ENCODE data around the gene LRRC8D.

LRRC8D gene

GRCh38 chr1:89815611-89816010, 5.2 kb upstream of the LRRC8D start:
- H3K4me3 ChIP-seq (replicated peaks in 1 of 2; ENCODE audit: low read depth in 2 of 2, low read length in 2 of 2) = no peak overlapping the region
- TF ChIP-seq CTCF (IDR thresholded peaks at IDR 0.05; ENCODE audit: low read depth, low read length) = no peak
- no peak for DNase-seq (ENCODE audit: low read depth in 2 of 2)

GRCh38 chr1:89816366-89816765, 4.5 kb upstream of the LRRC8D start:
- TF ChIP-seq CTCF (IDR thresholded peaks at IDR 0.05; ENCODE audit: low read depth, low read length) = no peak
- DNase-seq (ENCODE audit: low read depth in 2 of 2) = no peak

GRCh38 chr1:89821322-89822108, 683 bp downstream of the LRRC8D start:
- no peak for TF ChIP-seq CTCF (IDR thresholded peaks at IDR 0.05; ENCODE audit: low read depth, low read length)
- H3K4me3 ChIP-seq (replicated peaks in 1 of 2; ENCODE audit: low read depth in 2 of 2, low read length in 2 of 2) = peak overlapping the region; percentile 69 to 73
- peak in 1 of 2 donors; percentile 32 for DNase-seq (ENCODE audit: low read depth in 2 of 2)

More at GRCh38 chr1:89816366-89816765, 4.5 kb upstream of the LRRC8D start:
- no peak overlapping the region for H3K4me3 ChIP-seq (replicated peaks in 1 of 2; ENCODE audit: low read depth in 2 of 2, low read length in 2 of 2)

- peak overlapping the region; percentile 69 to 73 for H3K4me3 ChIP-seq (replicated peaks in 1 of 2; ENCODE audit: low read depth in 2 of 2, low read length in 2 of 2)
- no peak for DNase-seq (ENCODE audit: low read depth in 2 of 2)
- no peak for TF ChIP-seq CTCF (IDR thresholded peaks at IDR 0.05; ENCODE audit: low read depth, low read length)
These were observed 1.5 kb downstream of the LRRC8D start for GRCh38 chr1:89822109-89822962.

DNA sequence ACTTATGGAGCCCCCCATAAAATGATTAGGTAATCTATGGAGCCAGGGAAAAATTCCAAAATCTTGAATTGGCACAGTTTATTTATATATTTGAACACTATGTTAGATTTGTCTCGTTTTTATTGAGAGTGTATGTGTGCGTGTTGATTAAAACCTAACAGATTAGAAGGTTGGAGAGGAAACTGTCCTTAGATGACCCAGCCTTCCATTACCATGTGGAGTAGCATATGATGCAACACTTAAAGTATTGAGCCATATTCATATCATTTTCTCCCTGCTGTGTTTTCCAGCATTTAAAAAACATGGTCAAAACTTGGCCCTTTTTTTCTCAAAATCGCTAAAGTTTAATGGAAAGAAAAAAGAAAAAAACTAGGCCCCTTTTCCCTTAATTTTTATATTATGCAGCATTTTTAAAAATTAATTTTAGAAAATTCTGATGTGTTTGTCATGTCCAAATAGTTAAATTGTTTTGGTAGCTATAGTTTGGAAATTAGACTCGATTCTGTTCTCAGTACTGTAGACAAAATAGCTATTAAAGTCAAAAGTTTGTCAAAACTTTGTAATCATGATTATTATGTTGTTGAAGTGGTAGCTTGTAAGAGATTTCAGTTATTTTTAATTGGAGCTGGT, 2.3 kb downstream of the LRRC8D start:
- DNase-seq (ENCODE audit: low read depth in 2 of 2) = peak; percentile 56 to 74
- no peak for TF ChIP-seq CTCF (IDR thresholded peaks at IDR 0.05; ENCODE audit: low read depth, low read length)

GRCh38 chr1:89823679-89824292, 3.0 kb downstream of the LRRC8D start:
- no peak overlapping the region for H3K4me3 ChIP-seq (replicated peaks in 1 of 2; ENCODE audit: low read depth in 2 of 2, low read length in 2 of 2)
- peak in 1 of 2 donors; percentile 38 for DNase-seq (ENCODE audit: low read depth in 2 of 2)
- TF ChIP-seq CTCF (IDR thresholded peaks at IDR 0.05; ENCODE audit: low read depth, low read length) = no peak

More for the DNA sequence above, 2.3 kb downstream of the LRRC8D start:
- H3K4me3 ChIP-seq (replicated peaks in 1 of 2; ENCODE audit: low read depth in 2 of 2, low read length in 2 of 2) = no peak overlapping the region

All from cardiac fibroblast (primary cell).